ENCODE results near the gene ZNRF1. TPM values are rescaled to one million over a fixed set of nuclear protein-coding genes. Genes with fewer than 3 reads are reported as not detected.

Gene ZNRF1
- polyA plus RNA-seq, 2 of the 4 experiments (the other 2 are of a cell fraction), result 18.6 to 22.6 TPM

GRCh38 chr16:75096656-75097055, 97.8 kb downstream of the ZNRF1 start:
- H3K4me3 ChIP-seq, result no peak overlapping the region
- H3K9me3 ChIP-seq, result no peaks in the 10 kb centered on the region
- 93% methylated on average over 6 of the region's 6 CpGs for WGBS (ENCODE audit: missing lambda C conversion rate)
- ATAC-seq, result peak in 1 of 2 experiments; percentile 68; a peak in 3 of 6 replicates
- peak in 1 of 2 experiments; percentile 66 for DNase-seq (ENCODE audit: low read depth in 1 of 2, low spot score in 1 of 2)
- no peak overlapping the region for H3K27ac ChIP-seq
- TF ChIP-seq ZC3H11A (IDR thresholded peaks at IDR 0.05) (no peak), FOXS1 (CRISPR knock-in tag; IDR thresholded peaks at IDR 0.05) (no peak), MYC (IDR thresholded peaks at IDR 0.05; ENCODE audit: borderline replicate concordance, low read length) (no peak), NPAS2 (CRISPR knock-in tag; IDR thresholded peaks at IDR 0.05; ENCODE audit: borderline replicate concordance) (no peak), RCOR1 (IDR thresholded peaks at IDR 0.05; ENCODE audit: low read depth, low read length) (no peak), CEBPB (IDR thresholded peaks at IDR 0.05) (no peak), CTCF (IDR thresholded peaks at IDR 0.05) (no peak), TFCP2L1 (CRISPR knock-in tag; IDR thresholded peaks at IDR 0.05) (no peak), KDM1A (IDR thresholded peaks at IDR 0.05; ENCODE audit: low read depth) (no peak), CBX2 (IDR thresholded peaks at IDR 0.05; ENCODE audit: borderline replicate concordance, low read depth) (no peak), RNF2 (IDR thresholded peaks at IDR 0.05; ENCODE audit: borderline replicate concordance, low read depth) (no peak)
- no peak overlapping the region for H3K4me2 ChIP-seq
- peaks cover 18% of the 10 kb centered on the region for H3K4me1 ChIP-seq
- FAIRE-seq, result no peak
- ChIA-PET CTCF (interaction anchor here (0.9 to 11.3 kb wide), 6 partner anchors 9 to 99 kb away, joined by 3 to 69 read pairs (median 3); no protein-coding TSS in a partner anchor), POLR2A (no interaction called here)

- Histone ChIP-seq H3K4me2 (no peak overlapping the region), H3K9me3 (no peaks in the 10 kb centered on the region), H3K4me1 (peaks cover 13% of the 10 kb centered on the region), H3K4me3 (no peak overlapping the region), H3K27ac (no peak overlapping the region)
- POLR2A ChIA-PET, result no interaction called here
- TF ChIP-seq HOXB13 (CRISPR knock-in tag; IDR thresholded peaks at IDR 0.05; ENCODE audit: low read depth), result no peak
- CTCF ChIA-PET, result interaction anchor here (0.8 to 11.3 kb wide), 8 partner anchors 8 to 183 kb away, joined by 3 to 69 read pairs (median 3); partner anchors contain the start of gene ZNRF1
- ATAC-seq (no peak), FAIRE-seq (no peak), DNase-seq (ENCODE audit: low read depth in 1 of 2, low spot score in 1 of 2) (no peak)
- WGBS (ENCODE audit: missing lambda C conversion rate), result 91% methylated on average over 10 of the region's 10 CpGs
These were observed 98.5 kb downstream of the ZNRF1 start for GRCh38 chr16:75097191-75097761.

- ChIA-PET POLR2A (no interaction called here), CTCF (interaction anchor here (0.6 to 11.3 kb wide), 8 partner anchors 12 to 183 kb away, joined by 3 to 69 read pairs (median 3); partner anchors contain the start of gene ZNRF1)
- Histone ChIP-seq H3K4me1 (peaks cover 4% of the 10 kb centered on the region; the same call in 2 of the 3 replicates), H3K27ac (no peak overlapping the region), H3K4me2 (no peak overlapping the region), H3K4me3 (no peak overlapping the region), H3K9me3 (no peaks in the 10 kb centered on the region)
- no peak for ATAC-seq
- FAIRE-seq, result no peak
- DNase-seq (ENCODE audit: low read depth in 1 of 2, low spot score in 1 of 2), result no peak
- TF ChIP-seq ZSCAN20 (CRISPR knock-in tag; IDR thresholded peaks at IDR 0.05) (no peak), JUN (IDR thresholded peaks at IDR 0.05) (no peak), EP300 (IDR thresholded peaks at IDR 0.05) (no peak), CEBPB (IDR thresholded peaks at IDR 0.05) (no peak), RARB (CRISPR knock-in tag; IDR thresholded peaks at IDR 0.05) (no peak), GATA3 (IDR thresholded peaks at IDR 0.05; ENCODE audit: borderline replicate concordance) (no peak), SREBF2 (IDR thresholded peaks at IDR 0.05) (no peak), TFCP2L1 (CRISPR knock-in tag; IDR thresholded peaks at IDR 0.05) (no peak), MAZ (IDR thresholded peaks at IDR 0.05; ENCODE audit: borderline replicate concordance, low read depth, low read length) (no peak), CTCF (IDR thresholded peaks at IDR 0.05) (no peak), ZFP36 (IDR thresholded peaks at IDR 0.05; ENCODE audit: borderline replicate concordance, partially characterized antibody) (no peak), ELK1 (IDR thresholded peaks at IDR 0.05; ENCODE audit: low read depth, low read length) (no peak), CBX8 (IDR thresholded peaks at IDR 0.05) (no peak), FOSB (CRISPR knock-in tag; IDR thresholded peaks at IDR 0.05) (no peak), EHMT2 (IDR thresholded peaks at IDR 0.05; ENCODE audit: low read depth) (no peak), HMGXB4 (CRISPR knock-in tag; IDR thresholded peaks at IDR 0.05; ENCODE audit: borderline replicate concordance) (no peak)
- 92% methylated on average over 13 of the region's 15 CpGs for WGBS (ENCODE audit: missing lambda C conversion rate)
These were observed 99.4 kb downstream of the ZNRF1 start for GRCh38 chr16:75097941-75098901.

Measured in A549 (cell line).